NCI-H2081 treated with DMSO at 0.1 percent for 48 hours (cell line): ENCODE measurements around the gene LRRC58.
A peak's percentile ranks its signal among the peaks of the same experiment; 100 is the strongest.
"Not testable (repeated sequence)": the region's sequence is repeated elsewhere in the genome, so short reads cannot be mapped to it uniquely, and the experiment has no call there.

Source experiments
- DNase-seq: peaks from one replicate; lab custom pipeline; 2025; lab: John Stamatoyannopoulos, UW

LRRC58 gene

DNA sequence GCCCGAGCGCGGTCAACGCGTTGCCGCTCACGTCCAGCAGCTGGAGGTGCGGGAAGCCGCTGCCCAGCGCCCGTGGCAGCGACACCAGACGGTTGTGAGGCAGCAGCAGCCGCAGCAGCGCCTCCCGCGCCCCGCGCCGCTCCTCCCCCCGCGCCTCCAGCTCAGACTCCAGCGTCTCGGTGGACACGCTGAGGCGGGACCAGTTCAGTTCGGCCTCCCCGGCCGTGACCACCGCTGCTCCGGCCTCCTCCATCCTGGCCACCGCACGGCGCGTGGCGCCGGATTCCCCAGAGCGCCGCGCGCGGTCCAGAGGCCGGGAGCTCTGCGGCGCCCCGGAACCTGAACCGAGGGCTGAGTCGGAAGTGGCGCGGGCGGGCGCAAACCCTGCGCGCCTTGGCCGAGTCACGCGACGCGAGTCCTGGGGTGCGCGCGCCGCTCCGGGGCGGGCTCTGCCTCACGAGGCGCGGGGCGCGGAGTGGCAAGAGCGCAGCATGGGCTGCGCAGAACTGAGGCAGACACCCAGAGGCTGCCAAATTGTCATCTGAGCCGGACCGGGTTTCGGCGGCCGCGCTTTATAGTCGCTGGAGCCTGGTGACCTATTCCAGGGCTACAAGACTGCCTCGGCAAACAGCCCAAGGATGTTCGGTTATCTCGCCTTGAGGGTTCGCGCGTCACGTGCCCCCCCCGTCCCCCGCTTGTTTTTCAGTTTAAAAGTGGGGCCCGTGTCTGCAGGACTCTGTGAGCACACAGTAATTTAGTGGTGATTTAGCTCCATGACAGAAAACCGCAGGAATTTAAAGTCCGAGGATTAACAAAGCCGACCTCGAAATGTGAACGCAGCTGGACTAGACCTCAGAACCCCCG is at the start of gene LRRC58:
TSS of gene LRRC58 (minus strand) at position 364 of the 864 bp plus-strand sequence. CDS start at position 253, 111 bp downstream.
- DNase-seq, result peak; percentile 69

DNA sequence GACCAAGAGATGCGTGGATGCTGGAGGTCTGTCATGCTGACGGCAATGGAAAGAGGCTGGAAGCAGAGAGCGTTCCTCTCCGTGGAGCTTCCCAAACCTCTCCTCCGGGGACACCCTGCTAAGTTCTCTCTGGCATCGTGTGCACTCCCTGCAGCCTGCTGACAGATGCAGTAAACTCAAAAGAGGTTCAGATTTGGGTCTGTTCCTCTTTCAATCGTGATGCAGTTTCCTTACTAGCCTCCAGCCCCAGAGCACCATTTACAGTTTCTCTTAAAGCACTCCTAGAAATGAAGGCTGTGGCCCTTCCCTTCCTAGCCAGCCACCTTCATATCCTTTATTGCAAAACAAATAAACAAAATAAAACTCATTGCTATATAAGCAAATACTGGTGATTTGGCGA is 47.3 kb upstream of the LRRC58 start:
- no peak for DNase-seq

DNA sequence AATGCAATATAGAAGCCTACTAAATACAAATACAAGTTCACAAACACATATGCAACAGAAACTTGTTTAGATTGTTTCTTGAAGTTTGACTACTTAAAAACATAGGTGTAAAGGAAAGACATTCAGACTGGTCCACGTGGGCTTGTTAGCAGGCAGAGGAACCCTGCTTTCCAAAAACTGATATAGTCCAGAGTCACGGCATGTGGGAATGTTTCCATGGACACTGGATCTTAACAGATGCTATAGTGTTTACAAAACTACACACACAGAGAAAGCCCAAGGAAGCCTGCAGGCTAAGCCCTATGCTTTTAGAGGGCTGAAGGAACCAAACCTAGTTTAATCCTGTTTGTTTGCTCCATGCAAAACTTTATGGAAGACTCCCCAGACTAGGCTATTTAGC is 45.2 kb upstream of the LRRC58 start:
- no peak for DNase-seq

DNA sequence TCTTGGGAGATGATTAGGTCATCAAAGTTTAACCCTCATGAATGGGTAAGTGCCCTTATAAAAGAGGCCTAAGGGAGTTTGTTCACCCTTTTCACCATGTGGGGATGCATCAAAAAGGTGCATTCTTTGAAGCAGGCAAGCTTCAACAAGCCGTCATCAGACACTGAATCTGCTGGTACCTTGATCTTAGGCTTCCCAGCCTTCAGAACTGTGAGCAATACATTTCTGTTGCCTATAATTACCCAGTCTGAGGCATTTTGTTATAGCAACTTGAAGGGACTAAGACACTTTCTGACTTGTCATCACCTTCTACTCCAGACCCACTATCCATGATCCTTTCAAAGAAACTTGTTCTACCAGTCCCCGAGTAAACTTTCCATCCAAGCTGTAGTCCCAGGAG is 44.6 kb upstream of the LRRC58 start:
- no peak for DNase-seq

DNA sequence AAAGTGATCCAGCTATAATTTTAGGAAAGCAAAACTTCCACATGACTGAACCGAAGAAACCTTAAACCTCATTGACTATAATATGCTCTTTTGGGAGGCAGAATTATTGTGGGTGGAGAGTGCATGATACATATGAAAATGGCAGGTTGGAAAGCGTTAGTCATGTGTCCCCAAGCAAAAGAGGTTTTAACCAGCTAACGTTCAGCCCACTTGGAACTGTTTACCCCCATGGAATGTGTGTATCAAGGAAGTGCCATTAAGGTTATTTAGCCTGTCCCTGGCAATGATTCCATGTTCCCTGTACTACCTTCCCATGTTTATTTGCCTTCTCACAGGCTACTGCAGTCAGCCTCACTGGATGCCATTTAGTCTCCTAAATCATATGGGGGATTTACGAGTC is 44.1 kb upstream of the LRRC58 start:
- DNase-seq, result no peak

DNA sequence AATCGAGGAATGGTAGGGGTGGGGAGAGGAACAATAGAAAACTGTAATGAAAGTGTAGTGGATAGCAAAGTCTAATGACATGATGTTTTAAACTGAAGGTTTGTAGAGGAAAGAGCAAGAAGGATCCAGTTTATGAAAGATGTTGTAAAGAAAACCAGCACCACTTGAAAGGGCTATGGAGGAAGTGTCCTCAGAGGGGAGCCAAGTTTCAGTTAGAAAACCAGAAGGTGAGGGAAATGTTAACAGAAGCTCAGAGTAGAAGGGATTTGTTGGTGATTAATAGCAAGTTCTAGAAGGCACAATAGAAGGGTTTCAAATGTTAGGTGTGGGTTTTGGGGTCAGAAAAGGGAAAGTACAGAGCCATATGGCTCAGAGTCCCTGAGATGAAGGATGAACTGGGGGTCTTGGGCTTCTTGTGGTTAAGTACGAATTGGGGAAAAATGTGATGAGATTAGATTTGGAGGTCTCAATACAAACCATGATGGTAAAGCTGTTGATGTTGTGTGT is 33.8 kb upstream of the LRRC58 start:
- DNase-seq, result no peak

DNA sequence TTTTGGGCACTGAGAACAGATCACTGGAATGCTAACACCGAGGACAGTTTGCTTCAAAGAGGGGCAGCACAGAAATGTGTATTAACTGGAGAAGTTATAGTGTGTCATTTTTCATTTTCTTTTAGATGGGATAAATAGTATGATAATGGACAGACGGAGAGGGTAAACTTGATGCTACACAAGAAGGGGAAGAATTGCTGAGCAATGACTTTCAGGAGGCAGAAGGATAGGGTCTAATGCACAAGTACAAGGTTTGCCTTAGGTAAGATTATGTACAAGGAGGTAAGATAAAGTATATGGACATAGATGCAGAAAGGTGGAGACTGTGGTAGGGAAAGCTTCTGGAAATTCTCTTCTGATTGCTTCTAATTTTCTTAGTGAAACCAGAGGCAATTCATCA is 32.3 kb upstream of the LRRC58 start:
- DNase-seq, result no peak

DNA sequence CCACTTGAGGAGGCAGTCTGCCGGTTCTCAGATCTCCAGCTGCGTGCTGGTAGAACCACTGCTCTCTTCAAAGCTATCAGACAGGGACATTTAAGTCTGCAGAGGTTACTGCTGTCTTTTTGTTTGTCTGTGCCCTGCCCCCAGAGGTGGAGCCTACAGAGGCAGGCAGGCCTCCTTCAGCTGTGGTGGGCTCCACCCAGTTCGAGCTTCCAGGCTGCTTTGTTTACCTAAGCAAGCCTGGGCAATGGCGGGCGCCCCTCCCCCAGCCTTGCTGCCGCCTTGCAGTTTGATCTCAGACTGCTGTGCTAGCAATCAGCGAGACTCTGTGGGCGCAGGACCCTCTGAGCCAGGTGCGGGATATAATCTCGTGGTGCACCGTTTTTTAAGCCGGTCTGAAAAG is 28.8 kb upstream of the LRRC58 start:
- not testable (repeated sequence) for DNase-seq

DNA sequence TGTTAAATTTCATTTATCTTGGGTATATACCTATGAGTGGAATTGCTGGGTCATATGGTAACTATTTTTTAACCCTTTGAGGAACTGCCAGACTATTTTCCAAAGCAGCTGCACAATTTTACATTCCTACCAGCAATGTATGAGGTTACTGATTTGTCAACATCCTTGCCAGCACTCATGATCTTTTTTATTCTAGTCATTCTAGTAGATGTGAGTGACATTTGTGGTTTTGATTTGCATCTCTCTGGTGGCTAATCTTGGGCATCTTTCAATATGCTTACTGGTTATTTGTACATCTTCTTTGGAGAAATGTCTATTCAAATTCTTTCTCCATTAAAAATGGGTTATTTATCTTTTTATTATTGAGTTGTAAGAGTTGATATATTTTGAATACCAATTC is 21.3 kb upstream of the LRRC58 start:
- DNase-seq, result no peak

DNA sequence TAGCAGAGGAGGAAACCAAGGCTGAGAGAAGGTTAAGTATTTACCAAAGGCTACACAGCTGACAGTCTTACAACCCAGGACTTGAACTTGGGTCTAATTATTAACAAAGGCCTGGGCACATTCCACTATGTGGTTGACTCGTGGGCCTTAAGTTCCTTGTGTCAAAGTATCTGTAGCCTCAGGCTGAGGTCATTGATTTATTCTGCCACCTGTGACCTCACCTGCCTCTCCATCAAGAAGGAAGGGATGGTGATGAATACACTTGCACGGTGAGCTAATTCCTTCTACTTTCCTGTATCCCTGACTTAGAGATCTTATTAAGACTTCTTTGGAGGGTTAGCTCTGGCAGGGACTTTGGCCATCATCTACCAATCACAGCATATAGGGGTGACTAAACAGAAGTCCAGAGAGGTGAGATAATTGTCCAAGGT is 19.9 kb upstream of the LRRC58 start:
- DNase-seq, result no peak

DNA sequence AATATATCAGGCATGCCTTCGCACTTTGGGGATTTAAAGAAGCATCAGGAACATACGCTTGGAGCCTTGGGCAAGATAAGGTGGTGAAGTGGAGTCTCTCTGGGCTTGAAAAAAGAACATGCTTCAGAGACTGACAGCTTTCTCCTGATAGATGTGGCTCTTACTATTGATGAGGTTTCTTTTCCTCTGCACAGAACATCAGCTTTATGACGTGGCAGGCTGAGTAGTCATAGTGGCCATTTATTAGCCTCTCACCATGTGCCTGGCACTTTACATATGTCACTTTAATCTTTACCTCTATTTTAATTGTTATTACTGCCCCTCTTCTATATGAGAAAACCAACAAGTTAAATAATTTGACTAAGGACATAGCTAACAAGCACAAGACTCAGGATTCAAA is 19.0 kb upstream of the LRRC58 start:
- no peak for DNase-seq

DNA sequence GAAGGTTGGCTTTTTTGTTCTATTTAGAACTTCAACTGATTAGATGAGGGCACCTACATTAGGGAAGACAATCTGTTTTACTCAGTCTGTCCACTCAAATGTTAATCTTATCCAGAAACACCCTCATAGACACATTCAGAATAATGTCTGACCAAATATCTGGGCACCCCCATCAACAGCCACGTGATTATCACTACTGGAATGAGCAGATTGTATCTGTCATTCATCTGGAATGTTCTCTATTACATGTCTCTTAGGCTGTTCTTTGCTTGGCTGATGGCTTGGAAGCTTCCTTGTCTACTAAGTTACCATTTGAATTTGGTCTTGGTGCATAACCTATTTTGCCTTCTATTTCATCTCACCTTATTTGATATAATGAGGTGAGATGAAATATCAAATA is 15.7 kb upstream of the LRRC58 start:
- no peak for DNase-seq

DNA sequence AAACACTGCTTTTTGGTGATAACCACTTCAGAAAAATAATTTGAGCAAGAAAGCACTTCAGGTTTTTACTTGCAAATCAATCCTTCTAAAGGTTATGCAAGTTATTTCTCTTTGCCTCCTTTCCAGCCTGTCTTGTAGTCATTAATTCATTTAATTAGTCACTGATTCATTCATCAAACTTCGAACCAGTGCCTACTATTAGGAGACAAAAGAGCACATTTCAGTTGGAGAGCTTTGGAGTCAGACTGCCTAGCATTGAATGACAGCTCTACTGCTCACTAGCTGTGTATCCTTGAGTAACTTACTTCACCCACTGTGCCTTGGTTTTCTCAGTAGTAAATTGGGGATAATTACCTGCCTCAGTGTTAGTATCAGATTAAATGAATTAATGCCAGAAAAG is 14.9 kb upstream of the LRRC58 start:
- DNase-seq, result no peak

DNA sequence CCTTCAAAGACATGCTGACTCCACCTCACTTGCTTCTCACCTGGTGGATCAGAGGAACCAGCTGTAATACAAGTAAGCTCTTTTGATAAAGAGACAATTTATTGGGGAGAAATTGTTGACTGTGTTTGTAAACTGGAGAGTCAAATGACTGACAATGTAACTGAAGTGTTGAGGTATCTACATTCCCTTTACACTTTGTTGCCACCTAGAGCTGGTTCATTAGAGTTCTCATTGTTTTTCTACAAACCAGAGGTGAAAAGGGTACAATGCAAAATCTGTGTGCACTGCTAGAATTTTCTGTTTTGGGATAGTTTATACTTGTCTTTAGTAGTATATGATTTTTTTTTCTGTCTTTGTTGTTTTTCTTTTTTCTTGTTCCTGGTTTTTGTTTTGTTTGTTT is 8.7 kb upstream of the LRRC58 start:
- no peak for DNase-seq

DNA sequence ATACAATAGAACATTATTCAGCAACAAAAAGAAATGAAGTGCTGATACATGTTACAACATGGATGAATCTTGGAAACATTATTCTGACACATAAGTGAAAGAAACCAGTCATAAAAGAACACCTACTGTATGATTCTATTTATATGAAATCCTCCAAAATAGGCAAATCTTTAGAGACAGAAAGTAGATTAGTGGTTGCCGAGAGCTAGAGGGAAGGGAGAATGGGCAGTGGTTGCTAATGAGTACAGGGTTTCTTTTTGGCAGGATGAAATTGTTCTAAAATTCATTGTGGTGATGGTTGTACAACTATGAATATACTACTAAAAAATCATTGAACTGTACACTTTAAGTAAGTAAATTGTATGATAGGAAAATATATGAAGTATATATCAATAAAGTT is 6.3 kb upstream of the LRRC58 start:
- DNase-seq, result no peak

DNA sequence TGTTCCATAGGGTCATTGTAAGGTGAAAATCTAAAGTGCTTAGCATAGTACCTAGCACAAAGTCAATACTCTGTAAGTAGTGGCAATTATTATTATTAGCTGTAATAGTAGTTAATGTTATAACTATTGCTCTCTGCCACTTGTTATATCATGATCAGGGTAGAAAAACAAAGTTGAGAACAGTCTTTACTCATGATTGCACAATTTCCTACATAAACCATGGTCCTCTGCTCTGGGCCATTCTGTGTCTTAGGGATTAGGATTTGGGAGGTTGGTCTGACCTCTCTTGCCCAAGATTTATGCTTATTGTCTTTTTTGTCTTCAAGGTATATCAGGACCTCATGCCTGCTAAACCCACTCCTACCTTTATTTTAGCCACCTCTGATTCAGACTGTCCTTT is 4.3 kb upstream of the LRRC58 start:
- DNase-seq, result no peak

DNA sequence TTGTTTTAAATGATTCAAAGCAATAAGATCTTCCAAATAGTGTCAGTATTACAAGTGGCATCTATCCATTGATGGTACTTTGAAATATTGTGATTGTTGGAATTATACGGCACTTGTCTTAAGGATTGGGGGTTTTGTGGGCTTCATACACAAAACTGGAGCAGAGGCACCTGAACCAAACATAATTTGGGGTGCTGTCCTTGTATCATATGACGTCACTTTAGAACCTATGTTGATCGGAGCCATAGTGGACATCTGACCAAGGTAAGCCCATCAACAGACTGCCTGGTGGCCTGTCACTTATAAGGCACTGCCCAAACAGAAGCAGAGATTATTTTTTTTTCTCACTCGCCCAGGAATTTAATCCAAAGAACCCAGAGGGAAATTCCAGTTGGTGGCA is 2.9 kb upstream of the LRRC58 start:
- DNase-seq, result no peak

DNA sequence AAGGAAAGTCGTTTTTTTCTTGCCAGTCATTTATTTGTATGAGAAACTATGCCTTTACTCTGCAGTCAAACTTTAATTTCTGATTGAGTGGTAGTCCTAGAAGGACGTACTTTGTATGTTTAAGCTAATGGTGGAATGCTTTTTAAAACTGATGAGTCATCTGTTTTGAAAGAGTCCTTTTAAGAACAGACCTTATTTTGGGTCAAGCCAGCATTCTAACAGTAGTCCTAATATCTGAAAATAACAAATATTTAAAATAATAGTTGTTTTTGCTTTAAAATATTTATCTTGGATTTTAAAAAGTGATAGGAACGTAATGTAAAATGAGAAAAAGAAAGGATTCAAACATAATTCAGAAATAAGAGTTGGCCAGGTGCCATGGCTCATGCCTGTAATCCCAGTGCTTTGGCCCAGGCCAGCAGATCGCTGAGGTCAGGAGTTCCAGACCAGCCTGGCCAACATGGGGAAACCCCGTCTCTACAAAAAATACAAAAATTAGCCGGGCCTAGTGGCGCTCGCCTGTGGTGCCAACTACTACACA is 1.3 kb upstream of the LRRC58 start:
- no peak for DNase-seq

DNA sequence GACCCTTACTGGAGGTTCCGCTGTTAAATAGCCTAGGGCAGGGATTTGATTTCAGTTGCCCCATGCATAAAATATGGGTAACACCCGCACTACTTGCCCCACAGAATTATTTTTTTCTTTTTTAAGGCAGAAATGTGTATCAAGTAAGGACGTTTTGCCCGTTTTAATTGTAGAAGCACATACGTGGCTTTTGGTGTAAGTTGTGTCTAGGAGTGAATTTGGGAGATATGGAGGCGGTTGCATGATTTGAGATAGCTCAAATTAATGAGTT is 636 bp upstream of the LRRC58 start:
- no peak for DNase-seq

DNA sequence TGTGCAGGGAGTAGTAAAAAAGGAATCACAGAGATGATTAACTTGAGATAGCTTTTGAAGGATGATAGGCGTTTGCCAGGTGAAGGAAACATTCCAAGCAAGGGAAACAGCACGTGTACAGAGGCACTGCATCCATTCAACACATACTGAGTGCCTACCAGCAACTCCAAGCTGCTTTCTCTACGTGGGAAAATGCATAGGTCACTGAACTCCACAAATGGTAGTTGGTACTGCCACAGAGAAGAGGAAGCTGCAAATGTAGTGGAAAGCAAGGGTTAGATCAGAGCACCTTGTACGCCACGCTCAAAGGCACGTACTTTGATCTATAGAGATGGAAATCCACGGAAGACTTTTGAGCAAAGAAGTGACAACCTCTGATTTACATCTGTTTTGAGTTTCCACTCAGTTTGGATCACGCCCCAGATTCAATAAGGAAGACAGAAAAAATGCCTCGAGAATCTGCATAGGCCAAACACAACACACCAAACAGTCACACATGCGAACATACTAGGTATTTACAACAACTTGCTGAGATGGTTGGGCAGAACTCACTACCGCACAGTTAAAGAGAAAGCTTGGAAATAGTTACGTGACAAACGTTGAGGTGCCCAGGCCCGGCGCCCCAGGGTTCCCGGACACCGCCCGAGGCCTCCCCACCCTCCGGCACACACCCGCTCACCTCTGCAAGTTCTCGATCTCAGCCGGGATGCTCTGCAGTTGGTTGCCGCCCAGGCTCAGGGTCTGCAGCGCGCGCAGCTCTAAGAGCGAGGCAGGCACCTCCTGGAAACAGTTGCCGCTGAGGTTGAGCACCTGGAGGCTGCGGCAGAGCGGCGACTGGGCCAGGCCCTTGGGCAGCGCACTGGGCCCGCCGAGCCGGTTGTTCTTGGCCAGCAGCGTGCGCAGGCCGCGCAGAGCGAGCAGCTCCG is 826 bp downstream of the LRRC58 start:
- no peak for DNase-seq

DNA sequence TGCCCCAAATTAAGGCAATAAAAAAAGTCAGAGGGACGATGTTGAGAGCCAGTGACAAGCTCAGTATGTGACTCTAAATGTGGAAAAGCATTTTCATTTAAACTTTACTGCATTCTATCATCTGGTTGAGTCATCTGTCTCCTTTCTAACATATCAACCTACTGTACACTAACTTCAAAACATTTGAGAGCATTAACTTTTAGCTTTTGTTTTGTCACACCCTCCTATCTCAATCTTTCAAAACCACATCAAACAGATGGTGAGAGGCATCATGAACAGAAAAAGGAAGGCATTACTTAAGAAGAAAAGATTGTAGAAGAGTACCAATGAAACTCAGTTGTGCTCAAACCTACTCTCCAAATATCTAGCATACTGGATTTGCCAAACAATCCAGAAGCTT is 4.8 kb downstream of the LRRC58 start:
- DNase-seq, result no peak

DNA sequence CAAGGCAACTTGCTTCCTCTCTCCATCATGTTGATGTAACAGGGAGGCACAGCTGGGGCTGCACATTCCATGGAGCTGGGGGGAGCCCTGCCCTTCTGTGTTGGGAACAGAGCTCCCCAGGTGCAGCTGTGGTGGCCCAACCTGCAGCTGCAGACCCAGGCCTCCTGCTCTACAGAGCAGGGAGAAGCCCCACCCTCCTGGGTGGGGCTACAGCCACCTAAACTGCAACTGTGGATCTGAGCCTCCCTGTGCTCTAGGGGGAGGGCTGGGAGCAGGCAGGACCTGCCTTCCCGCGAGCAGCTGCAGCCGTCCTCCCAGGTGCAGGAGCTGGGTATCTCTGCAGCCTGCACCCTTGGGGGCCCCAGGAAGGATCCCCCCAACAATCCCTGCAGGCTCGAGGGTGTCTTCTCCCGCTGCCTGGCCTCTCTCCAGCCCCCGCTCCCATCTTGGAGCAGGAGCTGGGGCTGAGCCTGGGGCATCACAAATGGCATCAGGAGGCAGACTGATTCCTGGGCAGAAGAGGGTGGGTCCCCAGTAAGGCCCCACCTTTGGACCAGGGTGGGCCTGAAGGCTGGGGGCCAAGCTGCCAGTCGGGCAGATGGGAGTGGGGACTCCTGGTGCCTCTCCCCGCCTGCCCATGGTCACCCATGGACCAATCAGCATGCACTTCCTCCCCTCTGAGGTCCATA is 7.4 kb downstream of the LRRC58 start:
- no peak for DNase-seq
